Breast epithelium (tissue), 4 donors: ENCODE data around the gene ITGB7. TPM values are rescaled to one million over a fixed set of nuclear protein-coding genes. Genes with fewer than 3 reads are reported as not detected.
"Not testable (repeated sequence)": the region's sequence is repeated elsewhere in the genome, so short reads cannot be mapped to it uniquely, and the experiment has no call there.

ENCODE experiments used
- DNase-seq, 2 donors: peaks; one replicate each; pipeline ENCODE4 v3.0.0-alpha.2; 2019; ENCODE audit warnings: low spot score in 2 of 2
- H3K27ac ChIP-seq, 2 donors: fragments of 200-600 bp; sonication (generic) in 1 of 2; one replicate each; pipeline ENCODE4 v1.5.1; 2016 to 2019; ENCODE audit warnings: mild to moderate bottlenecking in 1 of 2
- H3K27me3 ChIP-seq, 2 donors: fragments of 200-600 bp; sonication (generic) in 1 of 2; one replicate each; pipeline versions ENCODE4 v1.5.1 to v1.6.0; 2017 to 2019; ENCODE audit warnings: control low read depth in 1 of 2, mild to moderate bottlenecking in 1 of 2
- H3K36me3 ChIP-seq: fragments of 200-600 bp; one replicate; pipeline ENCODE4 v1.5.1; 2019
- H3K4me1 ChIP-seq, 2 donors: fragments of 200-600 bp; sonication (generic); one replicate each; pipeline ENCODE4 v1.5.1; 2016 to 2019; ENCODE audit warnings: control low read depth in 1 of 2
- H3K4me3 ChIP-seq, 3 donors: fragments of 200-600 bp; sonication (generic); 1 replicate in 2 of 3; 2 replicates in 1 of 3; pipeline ENCODE4 v1.5.1; 2016 to 2019; ENCODE audit warnings: mild to moderate bottlenecking in 3 of 3, moderate library complexity in 2 of 3
- H3K9me3 ChIP-seq, 2 donors: fragments of 200-600 bp; sonication (generic) in 1 of 2; one replicate each; pipeline ENCODE4 v1.5.1; 2016 to 2019; ENCODE audit warnings: control low read depth in 1 of 2
- POLR2A ChIP-seq: fragments of 450-650 bp; IDR thresholded peaks from one replicate; pipeline ENCODE4 v1.6.1; 2016; ENCODE audit warnings: antibody characterized with exemption, mild to moderate bottlenecking, moderate library complexity
- POLR2AphosphoS5 ChIP-seq, 3 donors: sonication (generic); formaldehyde crosslinking; IDR thresholded peaks; one replicate each; pipeline ENCODE4 v1.6.1; 2017; ENCODE audit warnings: antibody characterized with exemption in 3 of 3
- intact Hi-C: fragments of 100-400 bp; cut with DNase I; formaldehyde crosslinking; loops from one replicate; pipeline ENCODE4 v1.15.1; 2023; ENCODE audit warnings: low total_unique reads
- total RNA-seq, 3 donors: library from RNA; depleted of rRNA; stranded (reverse); fragments of >200 nt; gene quantifications; one replicate each; pipeline ENCODE4 v1.1.0, GENCODE V29; 2016
- TF ChIP-seq, protein P1 (sequence below), 3 donors: fragments of 450-650 bp; IDR thresholded peaks; one replicate each; pipeline ENCODE4 v1.5.1; 2016 to 2017; ENCODE audit warnings: antibody characterized with exemption in 3 of 3, mild to moderate bottlenecking in 3 of 3, moderate library complexity in 3 of 3

The ITGB7 gene
- total RNA-seq, 3 donors from 2014 or later: 1.1 to 2.9 (median 2.9) TPM

DNA sequence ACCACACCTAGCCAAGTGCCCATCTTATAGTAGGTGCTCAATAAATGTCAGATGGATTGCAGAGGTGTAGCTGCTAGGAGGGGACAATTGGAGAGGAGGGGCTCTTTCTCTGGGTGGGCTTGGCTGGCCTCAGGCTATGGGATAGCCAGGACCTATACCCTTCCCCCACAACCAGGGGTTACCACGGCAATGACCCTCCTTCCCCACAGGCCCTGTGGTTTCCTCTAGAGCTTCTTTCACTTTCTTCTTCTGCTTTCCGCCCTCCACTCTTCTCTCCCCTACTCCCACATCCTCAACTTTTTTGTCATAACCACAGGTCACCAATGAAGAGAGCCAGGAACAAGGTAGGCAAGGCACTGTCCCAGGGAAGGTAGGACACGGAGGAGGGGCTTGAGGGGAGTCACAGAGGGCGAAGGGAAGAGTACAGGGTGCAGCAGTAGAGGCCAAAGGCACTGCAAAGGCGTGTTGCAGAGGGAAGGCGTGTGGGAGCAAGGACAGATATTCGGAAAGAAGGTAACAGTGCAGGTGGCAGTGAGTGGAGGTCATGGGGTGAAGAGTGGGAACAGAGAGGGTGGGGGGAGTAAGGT lies 1.9 kb upstream of the ITGB7 start:
- Histone ChIP-seq H3K27me3 (no peaks in the 10 kb centered on the region), H3K9me3 (no peaks in the 10 kb centered on the region), H3K4me1 (peaks cover 0 to 5% of the 10 kb centered on the region in 2 donors), H3K27ac (peak overlapping the region; percentile 4 to 43), H3K36me3 (peaks cover 12% of the 10 kb centered on the region), H3K4me3 (no peak overlapping the region)
- no peak for DNase-seq
- TF ChIP-seq POLR2A (no peak), POLR2AphosphoS5 (IDR thresholded peaks at IDR 0.05) (no peak)
- TF ChIP-seq, protein P1, sequence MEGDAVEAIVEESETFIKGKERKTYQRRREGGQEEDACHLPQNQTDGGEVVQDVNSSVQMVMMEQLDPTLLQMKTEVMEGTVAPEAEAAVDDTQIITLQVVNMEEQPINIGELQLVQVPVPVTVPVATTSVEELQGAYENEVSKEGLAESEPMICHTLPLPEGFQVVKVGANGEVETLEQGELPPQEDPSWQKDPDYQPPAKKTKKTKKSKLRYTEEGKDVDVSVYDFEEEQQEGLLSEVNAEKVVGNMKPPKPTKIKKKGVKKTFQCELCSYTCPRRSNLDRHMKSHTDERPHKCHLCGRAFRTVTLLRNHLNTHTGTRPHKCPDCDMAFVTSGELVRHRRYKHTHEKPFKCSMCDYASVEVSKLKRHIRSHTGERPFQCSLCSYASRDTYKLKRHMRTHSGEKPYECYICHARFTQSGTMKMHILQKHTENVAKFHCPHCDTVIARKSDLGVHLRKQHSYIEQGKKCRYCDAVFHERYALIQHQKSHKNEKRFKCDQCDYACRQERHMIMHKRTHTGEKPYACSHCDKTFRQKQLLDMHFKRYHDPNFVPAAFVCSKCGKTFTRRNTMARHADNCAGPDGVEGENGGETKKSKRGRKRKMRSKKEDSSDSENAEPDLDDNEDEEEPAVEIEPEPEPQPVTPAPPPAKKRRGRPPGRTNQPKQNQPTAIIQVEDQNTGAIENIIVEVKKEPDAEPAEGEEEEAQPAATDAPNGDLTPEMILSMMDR (IDR thresholded peaks at IDR 0.05): no peak
- intact Hi-C loops: no loop called here

DNA sequence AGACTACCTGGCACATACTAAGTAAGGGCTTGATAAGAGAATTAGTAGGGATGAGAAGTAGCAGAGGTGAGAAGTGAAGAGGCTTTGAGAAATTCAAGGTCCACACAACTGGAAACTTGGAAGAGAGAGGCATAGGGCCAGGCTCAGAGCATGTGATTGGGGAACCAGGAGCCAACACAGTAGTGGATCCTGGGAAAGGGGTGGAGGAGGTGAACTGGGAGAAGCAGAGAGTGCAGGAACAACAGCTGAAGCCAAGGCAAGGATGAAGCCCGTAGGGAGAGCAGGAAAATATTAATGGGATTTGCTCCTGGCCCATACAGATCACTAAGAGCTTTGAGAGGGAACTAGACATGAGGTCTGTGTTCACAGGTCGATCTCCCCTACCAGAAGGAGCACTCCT lies 1.4 kb upstream of the ITGB7 start:
- H3K27ac ChIP-seq: peak overlapping the region in 1 of 2 donors; percentile 4
- no peaks in the 10 kb centered on the region for H3K9me3 ChIP-seq
- H3K4me3 ChIP-seq: no peak overlapping the region
- peaks cover 12% of the 10 kb centered on the region for H3K36me3 ChIP-seq
- H3K4me1 ChIP-seq: no peaks in the 10 kb centered on the region
- no peak for DNase-seq
- intact Hi-C loops: no loop called here
- H3K27me3 ChIP-seq: no peaks in the 10 kb centered on the region
- TF ChIP-seq POLR2AphosphoS5 (IDR thresholded peaks at IDR 0.05) (no peak), POLR2A (no peak)
- TF ChIP-seq, protein P1 (IDR thresholded peaks at IDR 0.05): no peak

DNA sequence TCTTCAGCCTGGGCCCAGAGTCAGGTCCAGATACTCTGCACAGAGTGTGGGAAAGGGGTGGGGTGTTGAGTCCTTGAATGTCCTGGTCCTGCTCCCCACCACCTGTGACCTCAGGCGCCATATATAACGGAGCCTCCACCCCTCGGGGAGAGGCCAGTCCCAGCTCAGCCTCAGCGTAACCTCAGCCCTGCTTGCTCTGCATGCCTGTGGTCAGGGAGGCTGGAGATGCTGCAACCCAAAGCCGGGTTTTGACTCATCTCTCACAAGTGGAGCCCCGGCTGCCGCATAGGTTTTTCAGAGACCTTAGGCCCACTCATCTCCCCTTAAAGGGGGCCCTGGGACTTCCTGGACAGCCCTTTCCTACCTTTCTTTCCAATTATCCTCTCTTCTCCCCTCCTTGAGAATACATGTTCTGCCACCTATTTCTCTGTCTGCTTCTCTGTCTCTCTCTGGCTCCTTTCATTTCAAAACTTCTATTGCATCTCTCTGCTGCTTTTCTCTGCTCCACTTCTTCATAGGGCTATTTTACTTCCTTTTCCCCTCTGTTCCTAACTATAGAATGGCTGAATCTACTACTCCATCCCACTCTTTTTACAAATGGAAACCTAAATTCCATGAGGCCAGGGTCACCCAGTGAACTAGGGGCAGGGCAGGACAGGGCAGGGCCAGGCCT lies 1.2 kb downstream of the ITGB7 start:
- no peak for DNase-seq

DNA sequence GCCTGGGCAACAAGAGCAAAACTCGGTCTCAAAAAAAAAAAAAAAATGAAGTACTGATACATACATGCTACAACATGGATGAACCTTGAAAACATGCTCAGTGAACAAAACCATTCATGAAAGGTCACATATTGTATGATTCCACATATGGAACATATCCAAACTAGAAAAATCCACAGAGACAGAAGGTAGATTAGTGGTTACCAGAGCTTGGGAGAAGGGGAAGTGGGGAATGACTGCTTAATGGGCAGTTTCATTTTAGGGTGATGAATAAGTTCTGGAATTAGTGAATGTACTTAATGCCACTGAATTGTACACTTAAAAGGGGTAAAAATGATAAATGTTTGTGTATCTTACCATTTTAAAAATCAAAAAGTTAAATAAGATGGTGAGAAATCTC lies 2.7 kb downstream of the ITGB7 start:
- no peak overlapping the region for H3K4me3 ChIP-seq
- intact Hi-C loops: no loop called here
- H3K9me3 ChIP-seq: no peaks in the 10 kb centered on the region
- H3K4me1 ChIP-seq: no peaks in the 10 kb centered on the region
- no peak for DNase-seq
- H3K27me3 ChIP-seq: no peaks in the 10 kb centered on the region
- TF ChIP-seq, protein P1 (IDR thresholded peaks at IDR 0.05): no peak
- no peak for TF ChIP-seq POLR2AphosphoS5 (IDR thresholded peaks at IDR 0.05)
- no peak for TF ChIP-seq POLR2A
- no peaks in the 10 kb centered on the region for H3K36me3 ChIP-seq
- H3K27ac ChIP-seq: no peak overlapping the region

More for the DNA sequence above, 1.2 kb downstream of the ITGB7 start:
- TF ChIP-seq, protein P1 (IDR thresholded peaks at IDR 0.05): no peak
- no peak for TF ChIP-seq POLR2AphosphoS5 (IDR thresholded peaks at IDR 0.05)
- no peaks in the 10 kb centered on the region for H3K36me3 ChIP-seq
- no peaks in the 10 kb centered on the region for H3K27me3 ChIP-seq
- no peak overlapping the region for H3K4me3 ChIP-seq
- H3K4me1 ChIP-seq: no peaks in the 10 kb centered on the region
- H3K27ac ChIP-seq: peak overlapping the region; percentile 57 to 68
- intact Hi-C loops: no loop called here
- H3K9me3 ChIP-seq: no peaks in the 10 kb centered on the region

DNA sequence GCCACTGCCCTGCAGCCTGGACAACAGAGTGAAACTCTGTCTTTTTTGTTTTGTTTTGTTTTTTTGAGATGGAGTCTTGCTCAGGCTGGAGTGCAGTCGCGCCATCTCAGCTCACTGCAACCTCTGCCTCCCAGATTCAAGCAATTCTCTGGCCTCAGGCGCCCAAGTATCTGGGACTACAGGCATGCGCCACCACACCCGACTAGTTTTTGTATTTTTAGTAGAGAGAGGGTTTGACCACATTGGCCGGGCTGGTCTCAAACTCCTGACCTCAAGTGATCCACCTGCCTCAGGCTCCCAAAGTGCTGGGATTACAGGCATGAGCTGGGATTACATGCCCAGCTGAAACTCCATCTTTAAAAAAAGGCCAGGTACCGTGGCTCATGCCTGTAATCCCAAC lies 4.7 kb downstream of the ITGB7 start:
- H3K4me1 ChIP-seq, H3K36me3 ChIP-seq, intact Hi-C loops, DNase-seq, H3K27ac ChIP-seq, H3K4me3 ChIP-seq, H3K9me3 ChIP-seq, H3K27me3 ChIP-seq: not testable (repeated sequence)
